K562 treated with DMSO at 1 percent for 4 hours (cell line): ENCODE measurements around the gene GNAI3. TPM values are rescaled to one million over a fixed set of nuclear protein-coding genes. Genes with fewer than 3 reads are reported as not detected.

Source experiments
- total RNA-seq: library from RNA; unstranded; fragments of 300-600 nt; gene quantifications from 2 replicates; pipeline ENCODE4 v1.2.3, GENCODE V29; 2022; ENCODE audit not compliant: insufficient read depth

The GNAI3 gene
- total RNA-seq = 4.7 and 5.1 TPM in 2 replicates

DNA sequence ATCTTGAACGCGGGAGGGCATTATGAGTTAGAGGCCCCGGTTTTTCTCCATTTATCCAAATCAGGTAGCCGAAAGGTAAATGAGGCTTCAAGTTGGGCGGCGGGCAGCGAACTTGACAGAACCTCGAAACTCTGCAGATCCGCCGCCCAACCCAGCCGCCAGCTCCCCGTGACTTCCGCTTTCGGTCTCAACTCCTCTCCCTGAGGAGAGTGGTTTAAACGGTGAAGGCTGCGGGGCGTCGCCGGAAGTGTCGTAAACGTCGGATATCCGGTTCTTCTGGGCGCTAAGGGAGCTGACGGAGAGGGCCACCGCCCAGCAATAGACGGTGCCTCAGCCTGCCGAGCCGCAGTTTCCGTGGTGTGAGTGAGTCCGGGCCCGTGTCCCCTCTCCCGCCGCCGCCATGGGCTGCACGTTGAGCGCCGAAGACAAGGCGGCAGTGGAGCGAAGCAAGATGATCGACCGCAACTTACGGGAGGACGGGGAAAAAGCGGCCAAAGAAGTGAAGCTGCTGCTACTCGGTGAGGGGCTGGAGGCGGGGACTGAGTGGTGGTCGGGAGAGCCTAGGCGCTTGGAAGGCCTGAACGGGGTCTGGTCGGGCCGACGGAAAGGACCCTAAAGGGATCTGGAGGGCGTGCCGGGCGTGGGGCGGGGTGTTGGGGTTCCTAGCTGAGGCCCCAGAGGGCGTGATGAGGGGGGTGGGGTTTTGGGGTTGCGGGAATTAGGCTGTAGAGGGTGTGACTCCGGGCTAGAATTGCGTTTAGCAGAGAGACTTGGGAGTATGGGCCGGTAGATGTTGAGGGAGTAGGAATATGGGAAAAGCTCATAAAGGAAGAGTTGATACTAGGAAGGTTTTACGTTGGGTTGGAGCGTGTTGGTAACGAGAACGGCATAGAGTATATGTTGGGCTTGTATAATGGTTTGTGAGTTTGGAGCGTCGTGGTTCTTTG, at the start of gene GNAI3:
Gene GNAI3 (plus strand): TSS at position 295 of the 947 bp plus-strand sequence. CDS start 106 bp downstream, at position 401.

DNA sequence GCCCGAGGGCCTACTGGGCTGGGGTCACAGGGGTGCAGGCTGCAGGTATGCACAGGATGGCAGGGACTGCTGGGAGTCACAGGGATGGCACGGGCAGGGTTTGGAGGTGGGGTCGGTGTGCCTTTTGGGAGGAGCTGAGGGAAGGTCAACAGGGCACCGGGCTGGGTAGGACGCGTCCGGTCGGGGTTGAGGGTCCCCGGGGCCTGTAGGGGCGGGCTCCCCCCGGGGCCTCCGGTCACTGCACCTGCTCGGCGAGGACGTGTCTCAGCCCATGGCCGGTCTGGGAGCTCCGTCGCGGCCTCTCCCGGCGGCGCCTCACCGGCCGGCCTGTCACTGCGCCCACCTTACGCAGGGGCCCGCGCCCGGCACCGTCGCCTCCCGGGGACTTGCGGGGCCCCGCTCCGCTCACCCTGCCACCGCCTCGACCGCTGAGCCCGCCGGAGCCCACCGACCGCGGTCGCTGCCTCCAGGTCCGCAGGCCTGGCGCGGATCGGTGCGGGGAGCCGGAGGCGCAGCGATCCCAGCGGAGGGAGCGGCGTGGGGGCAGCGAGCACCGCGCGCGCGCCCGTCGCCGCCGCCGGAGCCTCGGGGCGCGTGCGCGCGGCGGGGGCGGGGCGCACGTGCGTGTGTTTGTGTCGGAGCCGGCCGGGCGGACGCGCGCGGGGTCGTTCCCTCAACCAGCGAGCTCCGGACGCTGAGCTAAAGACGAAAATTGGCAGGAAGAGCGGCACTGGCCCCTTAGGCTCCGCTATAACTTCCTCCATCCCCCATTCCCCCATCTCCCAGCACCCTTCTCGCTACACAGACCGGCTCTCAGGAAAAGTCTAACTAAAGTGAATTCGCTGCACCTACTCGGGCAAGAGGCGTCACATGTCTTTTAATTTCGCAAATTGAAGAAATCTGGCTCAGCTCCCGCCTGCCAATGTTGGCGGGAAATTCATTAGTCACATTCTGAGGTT, 39.0 kb upstream of the GNAI3 start, which contains the start of gene AMIGO1:
Gene AMIGO1 (minus strand): TSS at position 552 of the 959 bp plus-strand sequence. CDS start 815 bp downstream, outside the sequence.

DNA sequence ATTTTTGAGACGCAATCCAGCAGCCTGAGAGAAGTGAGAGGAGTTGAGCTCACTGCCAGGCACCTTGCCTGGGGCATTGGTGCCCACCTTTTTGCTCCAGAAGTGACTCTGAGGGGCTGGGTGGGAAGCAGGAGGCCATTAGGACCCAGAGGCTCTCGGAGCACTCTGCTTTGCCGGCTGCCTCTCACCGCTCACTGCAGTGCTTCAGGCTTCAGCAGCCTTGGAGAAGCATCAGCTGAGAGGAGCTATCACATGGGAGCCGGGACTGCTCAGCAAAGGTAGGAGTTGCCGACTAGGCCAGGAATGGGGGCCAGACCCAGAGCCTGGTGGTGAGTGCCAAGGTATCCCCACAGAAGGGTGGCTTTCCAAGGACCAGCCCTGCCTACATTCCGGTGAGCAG, 8.7 kb upstream of the GNAI3 start, which contains the start of gene GPR61:
Gene GPR61 (plus strand): TSS at position 197 of the 400 bp plus-strand sequence. CDS start 3,151 bp downstream, outside the sequence.

DNA sequence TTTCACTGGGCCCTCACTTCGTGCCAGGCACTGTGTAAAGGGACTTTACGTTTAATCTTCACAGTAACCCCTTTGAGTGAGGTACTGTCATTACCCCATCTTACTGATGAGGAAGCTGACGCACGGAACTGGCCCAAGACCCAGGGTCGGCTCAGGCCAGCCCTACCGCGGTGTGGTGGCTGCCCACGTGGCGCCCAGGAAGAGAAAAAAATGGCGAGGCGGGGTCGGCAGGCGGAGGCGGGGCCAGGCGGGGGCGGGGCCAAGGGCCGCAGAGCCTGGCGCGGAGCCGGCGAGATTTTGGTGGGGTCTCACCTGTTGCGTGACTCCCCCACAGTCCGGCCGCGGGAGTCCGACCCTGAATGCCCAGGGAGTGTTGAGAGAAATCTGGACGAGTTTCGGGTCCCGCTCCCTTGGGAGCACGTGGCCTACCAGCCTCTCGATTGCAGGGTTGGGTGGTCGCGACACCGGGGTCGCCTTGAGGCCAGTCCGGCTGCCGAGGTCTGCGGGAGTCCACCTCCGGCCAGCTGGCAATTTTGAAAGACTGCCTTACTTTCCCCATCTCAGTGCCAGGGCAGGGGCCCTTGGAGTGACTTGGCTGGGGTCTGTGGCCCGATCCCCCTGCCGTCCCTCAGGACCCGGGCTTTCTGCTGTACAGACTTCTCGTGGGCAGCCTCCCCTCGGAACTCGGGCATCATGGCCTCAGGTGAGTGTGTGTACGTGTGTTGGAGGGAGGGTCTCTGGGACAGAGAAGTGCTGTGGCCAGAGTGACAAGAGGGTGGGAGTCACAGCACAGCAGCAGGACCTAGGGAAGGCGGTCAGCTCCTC, 71.4 kb downstream of the GNAI3 start, which contains the start of the genes AMPD2 and GNAT2:
Gene AMPD2 (plus strand): TSS at position 262 of the 825 bp plus-strand sequence. CDS start 1,339 bp downstream, outside the sequence.
Gene GNAT2 (minus strand): TSS at position 41 of the 825 bp plus-strand sequence. CDS start 6,746 bp downstream, outside the sequence.

DNA sequence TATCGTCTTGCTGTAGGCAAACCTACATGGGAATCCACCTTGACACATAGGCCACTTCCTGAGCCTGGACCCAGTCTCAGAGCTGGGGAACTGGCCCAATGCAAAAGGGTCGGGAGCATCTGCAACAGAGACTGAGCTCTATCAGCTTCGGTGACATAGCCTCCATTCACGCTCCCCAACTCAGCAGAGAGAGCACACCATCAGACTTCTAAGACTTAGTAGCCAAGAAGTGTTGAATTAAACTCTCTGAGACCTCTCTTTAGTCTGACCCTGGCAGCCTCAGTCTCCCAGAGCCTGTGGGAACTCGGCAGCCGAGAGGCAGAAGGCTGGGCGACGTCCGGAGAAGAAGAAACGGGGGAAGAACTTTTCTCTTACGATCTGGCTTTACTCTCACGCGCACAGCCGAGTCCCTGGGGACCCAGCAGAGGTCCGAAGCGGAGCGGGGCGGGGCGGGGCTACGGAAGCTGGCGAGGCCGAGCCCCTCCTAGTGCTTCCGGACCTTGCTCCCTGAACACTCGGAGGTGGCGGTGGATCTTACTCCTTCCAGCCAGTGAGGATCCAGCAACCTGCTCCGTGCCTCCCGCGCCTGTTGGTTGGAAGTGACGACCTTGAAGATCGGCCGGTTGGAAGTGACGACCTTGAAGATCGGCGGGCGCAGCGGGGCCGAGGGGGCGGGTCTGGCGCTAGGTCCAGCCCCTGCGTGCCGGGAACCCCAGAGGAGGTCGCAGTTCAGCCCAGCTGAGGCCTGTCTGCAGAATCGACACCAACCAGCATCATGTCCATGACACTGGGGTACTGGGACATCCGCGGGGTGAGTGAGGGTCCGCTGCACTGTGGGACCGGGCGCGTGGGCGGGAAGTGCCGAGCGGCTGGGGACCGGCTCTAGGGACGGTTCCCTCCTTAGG, 107.5 kb downstream of the GNAI3 start, which contains the start of gene GSTM4:
Gene GSTM4 (plus strand): TSS at position 485 of the 905 bp plus-strand sequence. CDS start 291 bp downstream, at position 776.

DNA sequence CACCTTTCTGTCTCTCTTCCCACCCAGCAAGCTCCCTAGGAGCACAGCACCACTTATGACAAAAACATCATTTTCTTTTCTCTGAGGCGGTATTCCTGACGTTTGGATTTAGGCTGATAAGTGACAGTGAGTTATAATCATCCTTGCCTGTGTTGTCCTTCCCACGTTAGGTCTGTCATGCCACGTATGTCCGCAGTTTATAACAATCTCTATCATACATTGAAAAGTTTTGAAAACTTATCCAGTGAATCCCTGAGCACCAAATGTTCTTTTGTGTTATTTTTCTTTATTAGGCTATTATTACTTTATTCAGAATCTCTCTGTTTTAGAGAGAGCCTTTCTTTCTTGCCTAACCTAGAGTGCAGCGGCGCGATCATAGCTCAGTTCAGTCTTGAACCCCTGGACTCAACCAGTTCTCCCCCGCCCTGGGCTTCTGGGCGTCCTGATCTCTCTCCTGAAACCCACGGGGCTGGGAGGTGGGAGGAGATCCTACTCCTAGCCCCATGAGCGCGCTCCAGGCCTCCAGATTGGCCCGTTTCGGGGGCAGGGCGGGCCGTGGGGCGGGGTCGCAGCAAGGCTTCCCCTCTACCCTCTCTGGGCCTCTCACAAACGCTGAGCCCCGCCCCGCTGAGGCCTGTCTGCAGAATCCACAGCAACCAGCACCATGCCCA, 119.2 kb downstream of the GNAI3 start, which contains the start of gene GSTM2:
Gene GSTM2 (plus strand): TSS at position 606 of the 671 bp plus-strand sequence. CDS start 59 bp downstream, at position 665.

Other genes starting within 250 kb of the GNAI3 start
- gene MYBPHL, start 241.6 kb upstream of the GNAI3 start, total RNA-seq = not detected in 2 replicates
- gene SORT1, start 150.7 kb upstream of the GNAI3 start, total RNA-seq = 45.5 and 67.0 TPM in 2 replicates
- gene PSMA5, start 122.2 kb upstream of the GNAI3 start, total RNA-seq = 105 and 107 TPM in 2 replicates
- gene SYPL2, start 82.1 kb upstream of the GNAI3 start, total RNA-seq = not detected in 2 replicates
- 6.5 and 7.9 TPM in 2 replicates for gene ATXN7L2, start 64.7 kb upstream of the GNAI3 start, total RNA-seq
- 6.7 and 6.8 TPM in 2 replicates for gene CYB561D1, start 54.5 kb upstream of the GNAI3 start, total RNA-seq
- 0.22 and 0.25 TPM in 2 replicates for gene AMIGO1, start 38.9 kb upstream of the GNAI3 start, total RNA-seq
- gene GPR61, start 8.7 kb upstream of the GNAI3 start, total RNA-seq = not detected in 2 replicates
- not detected in 2 replicates for gene GNAT2, start 71.0 kb downstream of the GNAI3 start, total RNA-seq
- gene AMPD2, start 71.2 kb downstream of the GNAI3 start, total RNA-seq = 46.3 and 52.2 TPM in 2 replicates
- gene GSTM4, start 107.5 kb downstream of the GNAI3 start, total RNA-seq = 28.7 and 29.7 TPM in 2 replicates
- gene GSTM2, start 119.4 kb downstream of the GNAI3 start, total RNA-seq = 10.7 and 13.3 TPM in 2 replicates
- gene GSTM1, start 139.2 kb downstream of the GNAI3 start, total RNA-seq = not detected in 2 replicates
- gene GSTM5, start 163.6 kb downstream of the GNAI3 start, total RNA-seq = not detected in 2 replicates
- 8.7 and 11.4 TPM in 2 replicates for gene GSTM3, start 192.4 kb downstream of the GNAI3 start, total RNA-seq
- gene EPS8L3, start 215.3 kb downstream of the GNAI3 start, total RNA-seq = not detected in 2 replicates